ENCODE results near the gene HSPB9.

The HSPB9 gene

GRCh38 chr17:42120770-42121769, 1.5 kb upstream of the HSPB9 start, which contains the start of gene KAT2A (continued):
- TF ChIP-seq ZNF2 (tag by site-specific recombination; IDR thresholded peaks at IDR 0.05) (no peak), GLIS1 (tag by site-specific recombination; IDR thresholded peaks at IDR 0.05) (peak; percentile 58), ZNF350 (tag by site-specific recombination; IDR thresholded peaks at IDR 0.05) (no peak), ZBTB26 (tag by site-specific recombination; optimal IDR thresholded peaks at IDR 0.05) (peak; percentile 61), FEZF1 (tag by site-specific recombination; IDR thresholded peaks at IDR 0.05) (no peak), ZNF404 (tag by site-specific recombination; IDR thresholded peaks at IDR 0.05) (no peak), ZNF473 (tag by site-specific recombination; IDR thresholded peaks at IDR 0.05) (no peak), ZNF133 (tag by site-specific recombination; IDR thresholded peaks at IDR 0.05) (no peak), GLI4 (tag by site-specific recombination; IDR thresholded peaks at IDR 0.05) (no peak), ZNF585B (tag by site-specific recombination; IDR thresholded peaks at IDR 0.05) (no peak), ZNF26 (tag by site-specific recombination; IDR thresholded peaks at IDR 0.05) (no peak), ZNF776 (tag by site-specific recombination; IDR thresholded peaks at IDR 0.05; ENCODE audit: borderline replicate concordance) (no peak), ZNF843 (tag by site-specific recombination; IDR thresholded peaks at IDR 0.05) (no peak), ZNF18 (tag by site-specific recombination; IDR thresholded peaks at IDR 0.05) (no peak), ZNF692 (tag by site-specific recombination; IDR thresholded peaks at IDR 0.05) (no peak), PRDM10 (tag by site-specific recombination; IDR thresholded peaks at IDR 0.05) (no peak), GLI2 (tag by site-specific recombination; IDR thresholded peaks at IDR 0.05; ENCODE audit: borderline replicate concordance, low read depth) (no peak), ATF2 (tag by site-specific recombination; IDR thresholded peaks at IDR 0.05; ENCODE audit: low read depth) (no peak), ZNF544 (tag by site-specific recombination; IDR thresholded peaks at IDR 0.05) (no peak), HOXD13 (CRISPR knock-in tag; IDR thresholded peaks at IDR 0.05; ENCODE audit: borderline replicate concordance) (no peak), PRDM6 (tag by site-specific recombination; IDR thresholded peaks at IDR 0.05) (no peak), BCL6B (tag by site-specific recombination; IDR thresholded peaks at IDR 0.05) (no peak)

All from HEK293 (cell line).